Subcutaneous adipose tissue (tissue), 4 donors: ENCODE data around the gene ERC2. TPM values are rescaled to one million over a fixed set of nuclear protein-coding genes. Genes with fewer than 3 reads are reported as not detected.

ENCODE experiments used
- total RNA-seq, 4 donors: library from RNA; depleted of rRNA; stranded (reverse); fragments of >200 nt; gene quantifications; one replicate each; pipeline ENCODE4 v1.1.0, GENCODE V29; 2016
- TF ChIP-seq, protein P1 (sequence below): fragments of 450-650 bp; IDR thresholded peaks from one replicate; pipeline ENCODE4 v1.5.1; 2016; ENCODE audit warnings: low read depth, mild to moderate bottlenecking, control low read depth, antibody characterized with exemption, moderate library complexity

The ERC2 gene
- total RNA-seq, 4 donors from 2014 or later = 1.1 TPM; not detected in 3

- TF ChIP-seq, protein P1, sequence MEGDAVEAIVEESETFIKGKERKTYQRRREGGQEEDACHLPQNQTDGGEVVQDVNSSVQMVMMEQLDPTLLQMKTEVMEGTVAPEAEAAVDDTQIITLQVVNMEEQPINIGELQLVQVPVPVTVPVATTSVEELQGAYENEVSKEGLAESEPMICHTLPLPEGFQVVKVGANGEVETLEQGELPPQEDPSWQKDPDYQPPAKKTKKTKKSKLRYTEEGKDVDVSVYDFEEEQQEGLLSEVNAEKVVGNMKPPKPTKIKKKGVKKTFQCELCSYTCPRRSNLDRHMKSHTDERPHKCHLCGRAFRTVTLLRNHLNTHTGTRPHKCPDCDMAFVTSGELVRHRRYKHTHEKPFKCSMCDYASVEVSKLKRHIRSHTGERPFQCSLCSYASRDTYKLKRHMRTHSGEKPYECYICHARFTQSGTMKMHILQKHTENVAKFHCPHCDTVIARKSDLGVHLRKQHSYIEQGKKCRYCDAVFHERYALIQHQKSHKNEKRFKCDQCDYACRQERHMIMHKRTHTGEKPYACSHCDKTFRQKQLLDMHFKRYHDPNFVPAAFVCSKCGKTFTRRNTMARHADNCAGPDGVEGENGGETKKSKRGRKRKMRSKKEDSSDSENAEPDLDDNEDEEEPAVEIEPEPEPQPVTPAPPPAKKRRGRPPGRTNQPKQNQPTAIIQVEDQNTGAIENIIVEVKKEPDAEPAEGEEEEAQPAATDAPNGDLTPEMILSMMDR = no peak
Measured at GRCh38 chr3:55879901-55880331, 588.4 kb downstream of the ERC2 start.

DNA sequence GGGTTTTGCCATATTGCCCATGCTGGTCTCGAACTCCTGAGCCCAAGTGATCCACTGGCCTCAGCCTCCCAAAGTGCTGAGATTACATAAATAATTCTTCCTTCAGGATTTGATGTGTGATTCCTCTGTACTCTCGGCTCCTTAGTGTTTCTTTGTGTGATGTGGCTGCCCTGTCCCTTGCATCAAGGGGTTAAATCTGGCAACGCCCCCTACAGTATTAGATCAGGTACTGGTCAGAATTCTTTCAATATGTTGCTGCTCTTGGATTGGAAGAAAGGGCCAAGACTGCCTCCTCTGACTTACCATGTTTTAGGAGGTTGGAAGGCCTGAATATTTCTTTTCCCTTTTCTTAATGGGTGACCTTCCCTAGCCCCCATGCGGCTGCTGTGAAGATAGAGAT, 590.6 kb downstream of the ERC2 start:
- TF ChIP-seq, protein P1 = no peak

DNA sequence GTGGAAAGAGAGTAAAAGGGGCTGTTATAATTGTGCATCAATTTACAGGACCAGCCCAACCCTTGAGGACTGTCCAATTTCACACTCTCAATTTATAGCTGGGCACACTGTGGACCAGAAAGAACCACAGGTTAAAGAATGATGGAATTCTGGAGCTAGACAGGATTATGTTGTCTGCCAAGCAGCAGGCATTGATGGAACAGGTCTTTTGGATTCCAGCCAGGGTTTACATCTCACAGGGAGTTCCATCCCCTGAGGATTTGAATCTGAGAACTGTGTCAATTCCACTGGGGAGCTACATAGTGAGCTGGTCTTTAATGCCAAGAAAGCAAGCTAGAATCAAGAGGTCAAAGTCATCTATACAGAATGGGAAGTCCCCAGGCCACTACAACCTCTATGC, 591.7 kb downstream of the ERC2 start:
- TF ChIP-seq, protein P1 = no peak

DNA sequence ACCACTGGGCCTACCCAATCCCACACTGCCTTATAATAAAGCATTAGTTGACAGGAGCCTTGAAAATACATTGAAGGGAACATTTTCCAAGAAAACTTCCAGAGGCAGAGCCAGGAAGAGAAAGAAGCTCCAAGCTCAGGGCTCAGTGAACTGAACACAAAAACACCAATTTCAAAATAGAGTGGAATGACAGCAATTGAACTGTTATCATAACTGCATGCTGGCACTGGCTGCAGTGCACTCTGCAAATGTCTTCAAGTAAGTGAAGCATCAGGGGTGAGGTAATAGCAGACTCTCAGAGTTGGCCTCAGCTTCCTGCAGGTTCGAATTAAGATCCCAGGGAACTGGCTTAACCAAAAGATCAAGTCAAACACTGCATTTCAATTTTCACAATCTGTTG, 593.2 kb downstream of the ERC2 start:
- TF ChIP-seq, protein P1 = no peak

DNA sequence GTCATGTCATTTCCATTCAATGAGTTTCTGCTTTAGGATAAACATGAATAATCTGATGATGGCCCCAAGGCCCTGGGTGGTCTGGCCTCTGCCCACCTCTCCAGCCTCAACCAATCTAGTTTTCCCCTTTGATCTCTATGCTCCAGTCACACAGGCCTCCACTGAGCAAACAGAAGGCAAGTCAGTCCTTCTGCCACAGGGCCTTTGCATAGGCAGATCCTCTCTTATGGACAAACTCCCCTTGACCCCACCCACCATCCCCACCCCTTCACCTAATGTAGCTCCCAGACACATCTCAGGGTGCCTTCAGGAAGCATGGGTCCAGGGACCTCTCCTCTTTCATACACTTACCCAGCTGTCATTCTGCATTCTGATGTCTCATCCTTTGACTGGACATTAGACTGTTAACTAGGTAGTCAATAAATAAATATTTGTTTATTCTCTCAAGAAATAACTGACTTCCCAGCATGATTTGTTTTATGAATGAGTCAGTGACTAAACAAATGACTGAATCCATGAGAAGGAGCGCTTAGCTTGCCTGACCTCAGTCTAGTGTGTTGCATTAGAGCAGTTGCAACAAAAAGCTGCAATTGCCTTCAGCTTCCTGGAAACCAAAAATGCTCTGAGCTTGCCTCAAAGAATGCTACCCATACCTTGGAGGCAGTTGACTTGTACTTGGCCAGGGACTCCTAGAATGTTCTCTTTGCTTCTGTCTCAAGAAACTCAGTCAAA, 594.6 kb downstream of the ERC2 start:
- TF ChIP-seq, protein P1 = no peak

DNA sequence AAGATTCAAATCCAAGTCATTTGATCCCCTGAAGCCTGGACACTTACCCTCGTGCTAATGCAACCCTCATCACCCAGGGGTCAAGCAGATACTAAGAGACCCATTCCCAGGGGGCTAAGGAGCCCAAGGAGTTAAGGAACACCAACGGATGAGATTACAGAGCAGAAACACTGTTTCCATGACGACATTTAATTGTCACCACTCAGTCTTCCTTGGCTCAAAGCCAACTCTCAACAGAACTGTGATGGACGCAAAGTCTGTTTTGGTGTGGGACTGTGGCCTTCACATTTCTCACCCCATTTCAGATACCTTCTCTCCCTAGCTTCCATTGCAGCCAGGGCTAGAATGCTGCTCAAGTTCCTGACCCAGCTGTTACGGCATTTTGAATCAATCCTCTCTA, 597.7 kb downstream of the ERC2 start:
- TF ChIP-seq, protein P1 = no peak

DNA sequence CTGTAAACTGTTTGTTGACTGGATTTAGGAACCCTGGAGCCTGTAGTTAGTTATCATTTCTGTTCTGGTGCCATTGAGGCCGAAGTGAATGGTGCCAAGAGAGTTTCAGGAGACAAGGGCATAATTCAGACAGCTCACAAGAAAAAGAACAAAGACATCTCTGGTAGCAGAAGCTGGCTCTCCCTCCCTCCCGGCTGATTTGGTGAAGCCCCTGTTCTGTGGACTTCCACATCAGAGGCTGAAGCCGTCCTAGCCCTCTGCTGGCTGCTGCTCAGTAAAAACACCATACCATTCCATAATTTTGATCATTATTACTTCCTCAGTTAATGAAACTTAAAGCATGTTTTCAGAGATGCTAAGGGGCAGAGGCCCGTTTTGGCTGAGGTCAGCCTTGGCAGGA, 599.9 kb downstream of the ERC2 start:
- TF ChIP-seq, protein P1 = no peak
